ENCODE measurements around the gene MPP3. TPM values are rescaled to one million over a fixed set of nuclear protein-coding genes. Genes with fewer than 3 reads are reported as not detected.

MPP3 gene
- total RNA-seq, 1 donor from 2014 or later = 5.9 TPM

DNA sequence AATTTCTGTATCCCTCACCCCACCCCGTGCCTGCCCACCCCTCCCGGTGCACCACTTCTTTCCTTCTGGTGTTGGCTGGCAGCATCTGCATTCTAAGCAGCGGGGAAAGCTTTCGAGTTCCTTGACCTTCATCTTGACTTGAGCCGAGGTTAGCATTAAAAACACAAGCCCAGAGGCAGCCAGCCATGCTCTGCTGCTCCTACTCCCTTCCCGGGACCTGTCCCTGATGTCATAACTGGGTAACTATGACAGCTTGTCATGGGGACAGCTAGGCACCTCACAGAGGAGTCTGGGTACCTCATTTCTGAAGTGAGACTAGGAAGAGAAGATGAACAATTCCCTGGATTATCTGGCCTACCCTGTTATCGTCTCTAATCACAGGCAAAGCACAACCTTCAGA lies 52.8 kb downstream of the MPP3 start, which contains the start of gene CFAP97D1:
CFAP97D1 (plus strand) TSS at position 301 of the 400 bp plus-strand sequence; CDS start at position 329, 28 bp downstream.
- TF ChIP-seq, protein P1, sequence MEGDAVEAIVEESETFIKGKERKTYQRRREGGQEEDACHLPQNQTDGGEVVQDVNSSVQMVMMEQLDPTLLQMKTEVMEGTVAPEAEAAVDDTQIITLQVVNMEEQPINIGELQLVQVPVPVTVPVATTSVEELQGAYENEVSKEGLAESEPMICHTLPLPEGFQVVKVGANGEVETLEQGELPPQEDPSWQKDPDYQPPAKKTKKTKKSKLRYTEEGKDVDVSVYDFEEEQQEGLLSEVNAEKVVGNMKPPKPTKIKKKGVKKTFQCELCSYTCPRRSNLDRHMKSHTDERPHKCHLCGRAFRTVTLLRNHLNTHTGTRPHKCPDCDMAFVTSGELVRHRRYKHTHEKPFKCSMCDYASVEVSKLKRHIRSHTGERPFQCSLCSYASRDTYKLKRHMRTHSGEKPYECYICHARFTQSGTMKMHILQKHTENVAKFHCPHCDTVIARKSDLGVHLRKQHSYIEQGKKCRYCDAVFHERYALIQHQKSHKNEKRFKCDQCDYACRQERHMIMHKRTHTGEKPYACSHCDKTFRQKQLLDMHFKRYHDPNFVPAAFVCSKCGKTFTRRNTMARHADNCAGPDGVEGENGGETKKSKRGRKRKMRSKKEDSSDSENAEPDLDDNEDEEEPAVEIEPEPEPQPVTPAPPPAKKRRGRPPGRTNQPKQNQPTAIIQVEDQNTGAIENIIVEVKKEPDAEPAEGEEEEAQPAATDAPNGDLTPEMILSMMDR (IDR thresholded peaks at IDR 0.05) = no peak
- H3K4me3 Mint-ChIP-seq (ENCODE audit: unreplicated experiment) = peak within 1 kb of the TSS; percentile 70
- no peak for DNase-seq (ENCODE audit: extremely low spot score, unreplicated experiment)
- no peaks in the 10 kb centered on the region for H3K36me3 Mint-ChIP-seq (ENCODE audit: unreplicated experiment)
- H3K9me3 Mint-ChIP-seq (ENCODE audit: unreplicated experiment) = no peaks in the 10 kb centered on the region
- peaks cover 2% of the 10 kb centered on the region for H3K27me3 Mint-ChIP-seq (ENCODE audit: unreplicated experiment)
- peak within 1 kb of the TSS; percentile 47 for H3K27ac Mint-ChIP-seq (ENCODE audit: unreplicated experiment)
- H3K4me1 Mint-ChIP-seq (ENCODE audit: unreplicated experiment) = peaks cover 17% of the 10 kb centered on the region

DNA sequence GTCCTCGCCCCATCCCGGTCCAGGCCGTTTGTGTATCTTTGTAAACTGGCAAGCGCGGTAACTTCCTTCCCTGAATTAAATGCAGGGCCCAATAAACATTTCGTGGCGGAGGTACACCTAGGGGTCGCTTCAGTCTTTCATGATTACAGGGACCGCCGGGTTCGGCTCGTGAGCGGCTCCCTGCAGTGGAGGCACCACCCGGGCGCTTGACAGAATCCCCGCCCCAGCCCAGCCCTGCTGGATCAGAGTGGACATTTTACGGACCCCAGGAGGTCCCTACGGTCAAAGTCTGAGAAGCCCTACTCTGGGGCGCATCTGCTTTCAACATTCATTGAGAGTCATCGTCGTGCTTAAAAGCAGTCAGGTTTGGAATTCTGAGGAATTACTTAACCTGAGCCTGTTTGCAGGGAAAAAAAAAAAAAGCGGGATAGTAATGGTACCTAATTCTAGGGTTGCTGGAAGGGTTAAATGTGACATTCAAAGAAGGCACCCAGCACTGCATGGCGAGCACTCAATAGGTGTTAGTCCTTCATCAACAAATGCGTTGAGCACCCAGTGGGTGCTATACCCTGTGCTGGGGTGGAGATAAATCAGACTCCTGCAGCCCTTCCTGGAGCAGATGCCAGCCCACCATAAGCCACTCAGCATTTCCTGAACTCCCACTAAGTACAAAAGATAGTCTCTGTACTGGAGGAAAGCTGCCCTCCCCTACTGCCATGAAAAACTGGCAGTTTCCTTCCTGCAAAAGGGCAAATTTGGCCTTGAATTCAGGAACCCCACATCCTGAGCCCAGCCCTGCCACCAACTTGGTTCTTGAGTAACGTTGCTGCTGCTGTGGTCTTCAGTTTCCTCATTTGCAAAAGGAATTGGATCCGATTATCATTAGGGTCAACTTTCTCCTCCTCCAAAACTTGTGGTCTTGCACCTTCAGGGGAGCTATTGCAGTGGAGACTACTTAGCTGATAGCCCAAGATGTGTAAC lies 53.5 kb downstream of the MPP3 start:
- Mint-ChIP-seq H3K36me3 (ENCODE audit: unreplicated experiment) (no peaks in the 10 kb centered on the region), H3K4me1 (ENCODE audit: unreplicated experiment) (peaks cover 17% of the 10 kb centered on the region), H3K9me3 (ENCODE audit: unreplicated experiment) (no peaks in the 10 kb centered on the region), H3K27ac (ENCODE audit: unreplicated experiment) (peak overlapping the region; percentile 47), H3K4me3 (ENCODE audit: unreplicated experiment) (peak overlapping the region; percentile 70), H3K27me3 (ENCODE audit: unreplicated experiment) (peaks cover 2% of the 10 kb centered on the region)
- TF ChIP-seq, protein P1 (IDR thresholded peaks at IDR 0.05) = no peak
- no peak for DNase-seq (ENCODE audit: extremely low spot score, unreplicated experiment)

DNA sequence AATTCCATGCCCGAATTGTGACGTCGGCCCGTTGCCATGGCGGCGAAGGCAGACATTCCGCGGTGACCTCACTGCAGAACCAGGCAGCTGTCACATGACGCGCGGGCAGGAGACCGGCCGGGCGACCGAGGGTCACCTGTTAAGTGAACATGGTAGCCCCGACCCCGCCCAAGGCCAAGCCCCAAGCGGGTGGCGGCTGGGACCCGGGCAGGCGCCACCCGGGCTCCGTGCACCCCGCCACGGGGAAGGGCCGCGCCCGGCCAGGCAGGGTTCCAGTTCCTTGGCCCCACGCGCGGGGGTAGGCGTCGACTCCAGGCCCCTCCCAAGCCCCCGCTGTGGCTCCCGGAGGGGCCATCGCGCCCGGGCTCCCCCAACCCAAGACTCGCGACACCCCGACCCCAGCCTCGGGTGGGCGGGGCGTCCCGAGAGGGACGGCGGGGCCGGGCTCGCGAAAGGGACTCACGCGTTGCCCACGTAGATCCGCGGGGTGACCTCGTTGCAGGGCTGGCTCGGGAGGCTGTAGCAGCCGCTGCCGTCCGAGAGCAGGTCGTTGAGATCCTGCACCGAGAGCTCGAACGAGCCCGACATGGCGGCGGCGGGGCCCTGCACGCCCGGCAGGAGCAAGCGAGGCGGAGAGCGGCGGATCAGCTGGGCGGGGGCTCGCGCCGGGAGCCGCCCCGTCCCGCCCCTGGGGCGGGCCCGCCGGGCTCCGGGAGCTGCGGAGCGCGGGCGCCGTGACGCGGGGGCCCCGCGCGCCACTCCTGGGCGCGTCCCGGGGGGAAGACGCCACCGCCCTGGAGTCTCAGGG lies 54.4 kb downstream of the MPP3 start, which contains the start of gene DUSP3:
DUSP3 (minus strand) TSS at position 641 of the 808 bp plus-strand sequence; CDS start at position 588, 53 bp downstream.
- DNase-seq (ENCODE audit: extremely low spot score, unreplicated experiment) = peak; percentile 96
- peaks cover 12% of the 10 kb centered on the region for H3K4me1 Mint-ChIP-seq (ENCODE audit: unreplicated experiment)
- H3K27me3 Mint-ChIP-seq (ENCODE audit: unreplicated experiment) = peaks cover 2% of the 10 kb centered on the region
- H3K4me3 Mint-ChIP-seq (ENCODE audit: unreplicated experiment) = peak within 1 kb of the TSS; percentile 83
- H3K27ac Mint-ChIP-seq (ENCODE audit: unreplicated experiment) = peak within 1 kb of the TSS; percentile 90
- peaks cover 6% of the 10 kb centered on the region for H3K36me3 Mint-ChIP-seq (ENCODE audit: unreplicated experiment)
- H3K9me3 Mint-ChIP-seq (ENCODE audit: unreplicated experiment) = no peaks in the 10 kb centered on the region
- TF ChIP-seq, protein P1 (IDR thresholded peaks at IDR 0.05) = no peak

DNA sequence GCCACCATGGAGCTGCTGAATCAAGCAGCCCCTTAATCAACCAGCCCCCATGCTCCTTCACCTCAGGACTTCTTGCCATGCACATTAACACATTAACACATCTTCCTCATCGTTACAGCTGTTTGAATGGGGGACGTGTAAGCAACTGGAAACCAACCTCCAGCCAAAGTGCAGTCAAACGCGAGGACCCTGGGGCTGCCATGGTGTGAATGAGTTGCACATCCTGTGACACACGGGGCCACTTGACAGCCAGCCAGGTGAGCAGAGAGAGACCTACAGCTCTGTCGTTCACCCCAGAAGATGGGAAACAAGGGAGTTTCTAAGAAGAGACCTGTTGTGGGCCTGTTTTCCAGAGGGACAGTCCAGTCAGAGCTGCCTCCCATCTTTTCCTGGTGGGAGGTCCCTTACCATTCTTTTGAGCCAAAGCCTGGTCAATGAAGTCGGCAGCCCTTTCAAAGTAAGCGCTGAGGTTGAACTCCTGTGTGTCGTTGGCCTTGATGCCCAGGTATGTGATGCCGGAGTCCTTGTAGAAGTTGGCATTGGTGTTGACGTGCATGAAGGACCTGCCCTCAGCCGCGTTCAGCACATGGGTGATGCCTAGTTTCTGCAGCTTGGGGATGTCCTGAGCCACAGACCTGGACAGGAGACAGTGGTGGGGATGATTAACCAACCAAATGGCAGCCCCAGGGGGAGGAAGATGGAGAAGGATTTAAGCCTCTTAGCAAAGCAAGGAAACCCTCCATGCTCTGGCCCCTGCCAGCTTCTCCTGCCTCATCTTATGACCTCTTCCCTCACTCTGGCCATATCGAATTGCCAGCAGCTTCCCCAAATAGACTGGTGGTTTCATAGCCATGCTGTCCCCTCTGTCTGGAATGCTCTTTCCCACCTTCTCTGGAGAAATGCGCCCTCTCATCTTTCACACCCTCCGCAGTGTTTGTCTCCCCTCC lies 58.4 kb downstream of the MPP3 start:
- Mint-ChIP-seq H3K27me3 (ENCODE audit: unreplicated experiment) (no peaks in the 10 kb centered on the region), H3K27ac (ENCODE audit: unreplicated experiment) (no peak overlapping the region), H3K9me3 (ENCODE audit: unreplicated experiment) (no peaks in the 10 kb centered on the region), H3K4me3 (ENCODE audit: unreplicated experiment) (no peak overlapping the region), H3K36me3 (ENCODE audit: unreplicated experiment) (peaks cover 33% of the 10 kb centered on the region), H3K4me1 (ENCODE audit: unreplicated experiment) (peaks cover 12% of the 10 kb centered on the region)
- TF ChIP-seq, protein P1 (IDR thresholded peaks at IDR 0.05) = no peak
- no peak for DNase-seq (ENCODE audit: extremely low spot score, unreplicated experiment)

Data from osteocyte (in vitro differentiated cells).